ENCODE results near the gene FAM181A. TPM values are rescaled to one million over a fixed set of nuclear protein-coding genes. Genes with fewer than 3 reads are reported as not detected.

Gene FAM181A
- total RNA-seq, 2 donors from 2014 or later = not detected

DNA sequence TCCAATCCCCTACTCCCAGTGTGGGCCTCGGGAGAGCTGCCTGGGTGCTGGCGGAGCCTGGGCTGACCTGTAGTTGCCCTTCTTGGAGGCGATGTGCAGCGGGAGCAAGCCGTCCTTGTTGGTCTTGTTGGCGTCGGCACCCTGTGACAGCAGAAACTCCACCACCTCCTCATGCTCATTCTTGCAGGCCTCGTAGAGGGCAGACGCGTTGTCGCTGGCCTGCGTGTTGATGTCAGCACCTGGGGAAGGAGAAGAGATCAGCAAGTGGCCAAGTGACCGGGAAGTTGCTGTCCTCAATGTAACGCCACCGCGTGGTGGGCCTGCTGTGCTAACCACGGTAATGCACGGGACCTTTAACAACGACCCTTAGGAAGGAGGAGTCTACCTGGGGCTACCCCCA is 20.1 kb downstream of the FAM181A start:
- no peaks in the 10 kb centered on the region for H3K27me3 ChIP-seq
- TF ChIP-seq, protein P1, sequence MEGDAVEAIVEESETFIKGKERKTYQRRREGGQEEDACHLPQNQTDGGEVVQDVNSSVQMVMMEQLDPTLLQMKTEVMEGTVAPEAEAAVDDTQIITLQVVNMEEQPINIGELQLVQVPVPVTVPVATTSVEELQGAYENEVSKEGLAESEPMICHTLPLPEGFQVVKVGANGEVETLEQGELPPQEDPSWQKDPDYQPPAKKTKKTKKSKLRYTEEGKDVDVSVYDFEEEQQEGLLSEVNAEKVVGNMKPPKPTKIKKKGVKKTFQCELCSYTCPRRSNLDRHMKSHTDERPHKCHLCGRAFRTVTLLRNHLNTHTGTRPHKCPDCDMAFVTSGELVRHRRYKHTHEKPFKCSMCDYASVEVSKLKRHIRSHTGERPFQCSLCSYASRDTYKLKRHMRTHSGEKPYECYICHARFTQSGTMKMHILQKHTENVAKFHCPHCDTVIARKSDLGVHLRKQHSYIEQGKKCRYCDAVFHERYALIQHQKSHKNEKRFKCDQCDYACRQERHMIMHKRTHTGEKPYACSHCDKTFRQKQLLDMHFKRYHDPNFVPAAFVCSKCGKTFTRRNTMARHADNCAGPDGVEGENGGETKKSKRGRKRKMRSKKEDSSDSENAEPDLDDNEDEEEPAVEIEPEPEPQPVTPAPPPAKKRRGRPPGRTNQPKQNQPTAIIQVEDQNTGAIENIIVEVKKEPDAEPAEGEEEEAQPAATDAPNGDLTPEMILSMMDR (IDR thresholded peaks at IDR 0.05) = no peak
- TF ChIP-seq POLR2A (IDR thresholded peaks at IDR 0.05) = no peak
- H3K36me3 ChIP-seq (replicated peaks in 1 of 2; ENCODE audit: insufficient read depth in 1 of 2, low read depth in 2 of 2) = no peaks in the 10 kb centered on the region
- ATAC-seq (no peak), DNase-seq (no peak)
- H3K27ac ChIP-seq = peak overlapping the region in 1 of 4 donors; percentile 32
- intact Hi-C loops (cut with DNase I) = no loop called here
- H3K4me1 ChIP-seq = peaks cover 35% of the 10 kb centered on the region
- no peaks in the 10 kb centered on the region for H3K9me3 ChIP-seq
- 85 to 87% methylated on average over 19 of the region's 19 CpGs for WGBS, 2 donors
- no peak overlapping the region for H3K4me3 ChIP-seq

DNA sequence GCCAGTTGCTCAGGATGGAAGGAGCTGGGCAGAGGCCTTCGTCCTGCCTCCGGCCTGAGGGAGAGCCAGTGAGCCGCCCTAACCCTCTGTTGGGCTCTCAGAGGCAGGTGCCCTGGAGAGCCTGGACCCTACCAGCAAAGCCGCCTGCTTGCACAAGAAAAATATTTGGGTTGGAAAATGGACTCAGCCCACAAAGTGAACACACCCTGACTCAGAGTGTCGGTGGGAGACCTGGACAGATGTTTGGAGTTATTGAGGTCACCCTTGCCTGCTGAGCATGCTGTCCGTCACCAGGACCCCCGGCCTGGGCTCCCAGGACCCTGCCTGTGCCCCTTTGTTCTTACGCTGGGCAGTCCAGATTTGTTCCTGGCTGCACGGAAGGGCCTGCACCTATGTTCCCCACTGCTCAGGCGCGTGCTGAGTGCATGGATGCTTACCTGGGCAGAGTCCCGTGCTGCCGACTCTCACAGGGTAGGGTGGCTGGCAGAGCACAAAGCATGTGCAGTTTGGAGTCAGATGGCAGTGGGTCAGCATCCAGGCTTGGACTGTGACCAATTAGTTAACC is 22.4 kb downstream of the FAM181A start:
- H3K27me3 ChIP-seq = no peaks in the 10 kb centered on the region
- intact Hi-C loops (cut with DNase I) = no loop called here
- no peaks in the 10 kb centered on the region for H3K9me3 ChIP-seq
- no peaks in the 10 kb centered on the region for H3K36me3 ChIP-seq (replicated peaks in 1 of 2; ENCODE audit: insufficient read depth in 1 of 2, low read depth in 2 of 2)
- DNase-seq (no peak), ATAC-seq (no peak)
- no peak overlapping the region for H3K4me3 ChIP-seq
- peaks cover 37% of the 10 kb centered on the region for H3K4me1 ChIP-seq
- TF ChIP-seq POLR2A (IDR thresholded peaks at IDR 0.05) = no peak
- WGBS, 2 donors = 88 to 92% methylated on average over 5 to 13 of the region's 13 CpGs
- no peak overlapping the region for H3K27ac ChIP-seq

DNA sequence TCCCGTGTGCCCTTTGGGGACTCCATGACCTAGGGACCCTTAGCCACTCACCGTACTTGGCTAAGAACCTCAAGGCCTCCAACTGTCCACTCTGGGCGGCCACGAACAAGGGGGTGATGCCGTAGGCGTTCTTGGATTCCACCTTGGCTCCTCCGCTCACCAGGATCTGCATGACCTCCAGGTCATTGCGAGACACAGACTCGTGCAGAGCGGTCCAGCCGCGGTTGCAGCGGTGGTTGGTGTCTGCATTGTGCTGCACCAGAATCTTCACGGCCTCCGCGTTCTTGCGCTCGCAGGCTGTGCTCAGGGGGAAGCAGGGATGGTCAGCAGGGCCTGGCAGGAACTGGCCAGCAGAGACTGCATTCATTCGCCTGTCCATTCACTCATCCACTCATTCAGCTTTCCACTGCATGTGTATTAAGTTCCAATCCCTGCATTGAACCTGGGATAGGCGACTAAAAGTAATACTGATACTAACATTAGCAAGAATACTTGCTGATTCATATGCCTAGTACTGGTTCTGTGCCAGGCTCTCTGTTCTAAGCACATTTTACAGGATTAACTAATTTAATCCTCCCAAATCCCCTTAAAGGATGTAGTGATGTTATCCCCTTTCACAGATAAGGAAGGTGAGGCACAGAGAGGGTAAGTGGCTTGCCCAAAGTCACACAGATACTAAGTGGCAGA is 23.9 kb downstream of the FAM181A start:
- H3K9me3 ChIP-seq = no peaks in the 10 kb centered on the region
- 86 to 87% methylated on average over 16 to 20 of the region's 20 CpGs for WGBS, 2 donors
- no peak overlapping the region for H3K27ac ChIP-seq
- no peaks in the 10 kb centered on the region for H3K36me3 ChIP-seq (replicated peaks in 1 of 2; ENCODE audit: insufficient read depth in 1 of 2, low read depth in 2 of 2)
- no peaks in the 10 kb centered on the region for H3K27me3 ChIP-seq
- DNase-seq (no peak), ATAC-seq (no peak)
- H3K4me1 ChIP-seq = peaks cover 32% of the 10 kb centered on the region
- H3K4me3 ChIP-seq = no peak overlapping the region
- TF ChIP-seq, protein P1 (IDR thresholded peaks at IDR 0.05) = no peak
- no peak for TF ChIP-seq POLR2A (IDR thresholded peaks at IDR 0.05)
- intact Hi-C loops (cut with DNase I) = no loop called here

DNA sequence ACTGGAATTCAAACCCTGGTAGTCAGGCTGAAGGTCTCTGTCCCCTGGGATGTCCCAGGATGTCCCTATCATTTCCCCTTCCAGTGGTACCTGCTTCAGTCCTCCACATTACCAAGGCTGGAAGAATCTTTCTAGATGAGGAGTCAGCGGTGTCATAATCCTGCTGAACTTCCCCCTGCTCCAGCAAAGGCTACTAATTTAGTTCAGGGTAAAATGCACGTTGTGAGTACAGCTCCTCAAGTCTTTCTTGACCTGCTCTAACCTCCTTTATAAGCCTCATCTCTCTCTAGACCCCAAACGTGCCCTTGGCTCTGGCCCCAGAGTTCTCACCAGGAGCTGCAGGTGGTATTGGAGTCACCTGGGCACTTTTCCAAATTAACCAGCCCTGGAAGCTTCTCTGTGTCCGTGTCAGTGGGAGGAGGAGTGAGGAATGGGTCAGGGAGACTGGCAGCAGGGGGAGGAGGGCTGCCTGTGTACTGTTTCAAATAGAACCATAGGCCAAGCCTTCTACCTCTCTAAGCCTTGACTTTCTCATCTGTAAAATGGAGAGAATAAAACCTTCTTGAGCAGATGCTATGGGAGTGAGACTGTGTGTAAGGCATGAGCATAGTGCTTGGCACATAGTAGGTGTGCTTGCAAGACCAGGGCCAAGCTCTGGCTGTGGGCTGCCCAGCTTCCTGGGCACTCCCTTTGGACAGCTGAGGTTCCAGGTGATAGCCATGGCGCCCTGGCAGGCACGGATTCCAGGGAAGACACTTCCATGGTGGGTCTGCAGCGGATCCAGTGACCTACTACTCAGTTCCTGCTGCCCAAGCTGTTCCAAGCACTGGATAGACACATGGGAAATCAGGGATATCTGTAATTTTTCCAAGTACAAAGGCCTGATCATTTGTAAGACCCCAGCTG is 24.7 kb downstream of the FAM181A start:
- no peaks in the 10 kb centered on the region for H3K27me3 ChIP-seq
- TF ChIP-seq, protein P1 (IDR thresholded peaks at IDR 0.05) = no peak
- no peak for TF ChIP-seq POLR2A (IDR thresholded peaks at IDR 0.05)
- intact Hi-C loops (cut with DNase I) = no loop called here
- H3K4me1 ChIP-seq = peaks cover 24% of the 10 kb centered on the region
- no peak for ATAC-seq
- no peak for DNase-seq
- no peaks in the 10 kb centered on the region for H3K36me3 ChIP-seq (replicated peaks in 1 of 2; ENCODE audit: insufficient read depth in 1 of 2, low read depth in 2 of 2)
- H3K4me3 ChIP-seq = no peak overlapping the region
- no peaks in the 10 kb centered on the region for H3K9me3 ChIP-seq
- 29 to 64% methylated on average over 4 to 7 of the region's 7 CpGs for WGBS, 2 donors
- H3K27ac ChIP-seq = no peak overlapping the region

DNA sequence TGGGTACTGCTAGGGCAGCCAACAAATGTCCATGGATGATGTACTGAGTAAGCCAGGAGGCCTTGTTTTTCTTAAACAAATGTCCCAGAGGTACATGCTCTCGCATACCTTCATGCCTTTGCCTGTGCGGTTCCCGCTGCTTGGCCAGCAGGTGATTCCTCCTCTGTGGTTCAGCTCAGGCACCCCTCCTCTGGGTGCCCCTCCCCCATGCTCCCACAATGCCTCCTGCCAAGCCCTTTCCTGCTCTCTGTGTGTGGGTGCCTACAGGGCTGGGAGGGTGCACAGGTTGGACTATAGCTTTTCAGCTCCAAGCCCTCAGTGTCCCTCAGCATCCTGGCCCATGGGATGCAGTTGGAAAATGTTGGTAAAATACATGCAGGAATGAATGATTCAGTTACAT is 25.7 kb downstream of the FAM181A start:
- peaks cover 20% of the 10 kb centered on the region for H3K4me1 ChIP-seq
- intact Hi-C loops (cut with DNase I) = no loop called here
- H3K9me3 ChIP-seq = no peaks in the 10 kb centered on the region
- H3K4me3 ChIP-seq = no peak overlapping the region
- DNase-seq = no peak
- H3K27me3 ChIP-seq = no peaks in the 10 kb centered on the region
- no peak for TF ChIP-seq POLR2A (IDR thresholded peaks at IDR 0.05)
- TF ChIP-seq, protein P1 (IDR thresholded peaks at IDR 0.05) = no peak
- ATAC-seq = no peak
- no peak overlapping the region for H3K27ac ChIP-seq
- no peaks in the 10 kb centered on the region for H3K36me3 ChIP-seq (replicated peaks in 1 of 2; ENCODE audit: insufficient read depth in 1 of 2, low read depth in 2 of 2)
- WGBS, 2 donors = 80 to 85% methylated on average over 3 of the region's 3 CpGs

All from body of pancreas (tissue), 4 donors.